GM15510 (cell line): Measurements from ENCODE around the gene RBM26.

Experiments
- POLR2A ChIP-seq: IDR thresholded peaks from 3 replicates; pipeline ENCODE4 v1.6.1; 2011; ENCODE audit warnings: borderline replicate concordance; ENCODE audit not compliant: insufficient read length; ENCODE audit errors: extremely low read depth

RBM26 gene

DNA sequence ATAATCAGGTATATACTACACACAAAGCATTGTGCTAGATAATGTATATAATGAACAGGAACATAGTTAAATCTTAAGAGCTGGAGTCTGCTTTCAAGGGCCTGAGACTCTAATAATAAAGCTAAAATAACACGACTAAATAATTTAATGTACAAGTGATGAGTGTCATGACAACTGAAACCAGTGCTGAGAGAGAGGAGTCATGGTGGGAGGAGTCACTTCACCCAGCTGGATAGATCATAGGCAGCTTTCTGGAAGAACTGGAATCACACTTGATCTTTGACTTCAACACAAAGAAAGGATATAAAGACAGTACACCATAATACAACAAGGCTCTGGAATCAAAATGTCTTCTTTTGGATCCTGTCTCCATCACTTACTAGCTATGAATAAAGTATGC, 7.1 kb downstream of the RBM26 start:
- TF ChIP-seq POLR2A, result no peak

DNA sequence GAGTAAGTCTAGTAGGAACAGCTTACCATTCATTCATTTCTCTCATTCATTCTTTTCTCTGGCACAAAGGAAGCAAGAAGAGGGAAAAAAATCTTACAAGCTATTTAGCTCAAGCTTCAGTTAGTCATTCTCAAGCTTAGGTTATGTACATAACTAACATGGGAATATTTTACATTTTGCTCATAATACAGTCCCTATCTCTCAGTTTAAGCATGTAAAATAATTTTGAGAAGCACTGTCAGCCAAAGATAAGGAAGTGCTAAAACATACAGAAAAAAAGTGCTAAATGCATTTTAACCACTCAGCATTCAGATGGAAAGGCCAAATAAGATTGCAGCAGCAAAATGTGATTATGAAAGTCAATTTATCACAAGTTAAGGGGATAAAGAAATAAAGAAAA, 7.9 kb downstream of the RBM26 start:
- TF ChIP-seq POLR2A, result no peak

DNA sequence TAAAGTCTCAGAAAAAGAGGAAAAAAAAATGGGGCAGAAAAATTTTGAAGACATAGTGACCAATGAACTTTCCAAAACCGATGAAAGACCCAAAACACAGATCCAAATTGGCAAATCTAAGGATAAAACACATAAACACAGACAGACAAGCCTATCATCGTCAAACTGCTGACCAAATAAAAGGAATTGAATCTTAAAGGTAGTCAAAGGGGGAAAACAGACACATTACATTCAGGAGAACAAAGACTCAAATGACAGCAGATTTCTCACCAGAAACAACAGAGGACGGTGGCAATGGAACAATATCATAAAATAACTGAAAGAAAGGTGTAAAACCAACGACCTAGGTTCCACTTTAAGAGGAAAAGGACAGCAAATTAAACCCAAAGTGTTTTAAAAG, 10.2 kb downstream of the RBM26 start:
- TF ChIP-seq POLR2A, result no peak

DNA sequence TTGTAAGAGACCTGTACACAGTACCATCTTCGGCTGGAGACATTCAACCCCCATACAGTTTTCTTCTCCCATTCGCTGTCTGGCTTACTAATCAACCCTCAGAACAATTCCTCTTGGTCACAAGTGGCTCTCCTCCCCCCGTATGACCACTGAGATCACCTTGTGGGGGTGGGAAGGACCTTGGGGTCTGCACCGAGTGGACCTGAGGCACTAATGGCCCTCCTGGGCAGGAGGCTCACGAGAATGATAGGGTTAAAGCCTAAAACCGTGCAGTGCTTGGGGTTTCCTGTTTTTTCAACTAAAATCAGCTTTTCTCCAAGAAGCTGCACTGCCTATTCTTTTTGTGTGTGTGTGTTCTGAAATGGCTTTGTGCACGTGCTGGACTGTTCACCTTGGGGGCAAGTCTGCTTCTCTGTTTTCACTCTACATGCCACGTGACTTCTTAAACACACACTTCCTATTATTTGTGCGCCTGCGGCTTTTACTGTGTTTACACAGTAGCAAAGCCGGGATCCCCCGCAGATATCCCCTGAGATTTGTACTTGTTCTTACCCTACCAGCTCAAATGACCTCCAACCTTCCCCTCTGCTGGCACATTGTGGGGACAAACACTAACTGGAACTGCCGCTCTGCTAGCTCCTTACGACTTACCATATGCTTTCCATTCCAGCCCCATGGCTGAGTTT, 12.3 kb downstream of the RBM26 start:
- TF ChIP-seq POLR2A, result no peak

DNA sequence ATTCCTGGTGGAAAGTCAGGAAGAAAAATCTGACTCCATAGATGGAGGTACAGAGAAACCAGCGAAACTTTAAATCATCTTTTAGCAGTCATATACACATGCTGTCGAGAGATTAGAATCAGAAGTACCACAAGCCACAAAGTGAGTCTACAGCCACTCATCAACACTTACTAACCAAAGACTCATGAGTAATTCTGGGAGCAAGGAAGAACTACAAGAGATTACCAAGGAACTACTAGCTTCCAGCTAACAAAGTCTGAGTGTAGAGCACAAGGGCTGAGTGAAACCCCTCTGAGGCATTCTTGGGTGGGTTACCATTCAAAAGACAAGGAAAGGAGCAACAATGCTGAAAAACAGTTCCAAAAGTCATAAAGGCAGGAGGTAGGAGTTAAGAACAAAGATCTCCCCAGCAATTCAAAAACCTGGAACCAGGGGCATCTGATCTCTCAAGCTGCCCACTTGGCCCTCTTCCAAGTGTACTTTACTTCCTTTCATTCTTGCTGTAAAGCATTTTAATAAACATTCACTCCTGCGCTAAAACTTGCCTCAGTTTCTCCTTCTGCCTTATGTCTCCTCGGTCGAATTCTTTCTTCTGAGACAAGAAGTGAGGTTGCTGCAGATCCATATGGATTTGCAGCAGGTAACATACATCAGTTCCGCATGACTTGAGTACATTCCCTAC, 13.0 kb downstream of the RBM26 start:
- no peak for TF ChIP-seq POLR2A

DNA sequence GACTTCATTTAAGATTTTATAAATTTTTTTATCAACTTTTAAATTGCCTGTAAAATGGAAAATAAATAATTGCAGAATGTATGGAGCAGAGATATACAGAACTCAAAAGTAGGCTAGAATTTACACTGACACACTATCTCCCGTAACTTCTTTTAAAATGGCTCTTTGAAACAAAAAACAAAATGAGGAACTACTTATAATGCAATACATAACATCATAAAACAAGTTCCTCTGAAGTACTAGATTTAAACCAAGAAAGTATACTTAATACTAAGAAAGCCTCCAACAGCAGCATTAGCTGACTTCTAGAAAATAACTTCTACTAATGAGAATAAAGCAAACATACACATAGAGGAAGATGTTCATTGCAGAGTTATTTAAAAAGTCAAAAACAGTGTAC, 17.0 kb downstream of the RBM26 start:
- no peak for TF ChIP-seq POLR2A

DNA sequence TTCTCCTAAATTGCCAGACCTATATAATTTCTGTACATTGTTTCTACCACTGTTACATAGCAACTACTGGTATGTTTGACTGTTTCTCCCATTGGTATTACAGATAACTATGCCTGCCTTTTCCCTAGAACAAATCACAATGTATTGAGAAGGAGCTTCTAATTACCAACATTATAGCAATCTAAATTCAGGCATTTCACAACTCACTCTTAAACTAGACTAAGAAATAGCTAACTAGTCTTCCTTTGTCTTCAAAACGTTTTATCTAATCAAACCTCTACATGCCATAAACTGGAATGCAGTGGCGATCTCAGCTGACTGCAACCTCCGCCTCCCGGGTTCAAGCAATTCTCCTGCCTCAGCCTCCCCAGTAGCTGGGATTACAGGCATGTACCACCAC, 18.2 kb downstream of the RBM26 start:
- TF ChIP-seq POLR2A, result no peak

DNA sequence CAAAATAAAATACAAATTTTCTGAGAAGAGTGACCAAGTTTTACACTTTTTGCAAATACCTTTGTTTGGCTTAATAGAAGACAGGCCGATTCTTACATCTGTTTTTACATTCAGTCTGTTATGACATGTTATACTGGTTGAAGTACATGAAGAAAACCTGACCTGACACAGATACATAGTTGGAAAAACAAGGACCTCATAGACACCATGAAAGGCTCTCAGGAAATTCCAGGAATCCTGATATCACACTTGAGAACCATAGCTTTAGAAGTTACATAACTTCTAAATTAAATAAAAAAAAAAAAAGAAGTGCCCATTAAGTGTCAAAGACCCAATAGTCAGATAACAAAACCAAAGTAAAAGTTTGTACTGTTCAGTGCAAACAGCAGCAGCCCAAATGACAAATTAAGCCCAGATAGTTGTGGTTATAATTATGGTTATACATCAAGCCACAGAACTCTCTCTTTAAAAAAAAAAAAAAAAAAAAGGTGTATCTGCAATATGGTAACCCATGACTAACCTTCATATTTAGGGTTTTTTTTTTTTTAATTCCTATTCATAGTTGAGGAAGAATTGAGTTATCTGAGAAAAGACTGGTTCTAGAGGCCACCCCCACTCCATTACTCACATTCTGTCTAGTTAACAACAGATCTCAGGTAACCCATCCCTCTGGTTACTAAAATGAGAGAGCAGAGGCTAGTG, 19.8 kb downstream of the RBM26 start:
- no peak for TF ChIP-seq POLR2A

DNA sequence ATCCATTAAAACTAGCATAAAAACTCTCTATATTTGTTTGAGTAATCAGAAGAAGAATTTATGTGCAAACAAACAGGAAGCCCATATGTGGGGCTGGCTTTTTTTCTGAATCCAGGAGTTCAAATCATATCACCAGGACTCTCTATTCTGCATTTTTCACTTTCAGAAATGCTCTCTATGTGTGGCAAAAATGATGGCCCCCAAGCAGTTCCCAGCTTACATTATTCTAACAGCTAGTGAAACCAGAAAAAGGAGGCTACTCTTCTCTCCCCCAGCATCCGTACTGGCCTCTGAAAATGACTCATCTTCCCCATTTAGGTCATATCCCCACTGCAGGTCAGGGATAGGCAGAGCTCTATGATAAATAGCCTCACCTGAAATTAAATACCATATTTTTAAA, 20.4 kb downstream of the RBM26 start:
- TF ChIP-seq POLR2A, result no peak

DNA sequence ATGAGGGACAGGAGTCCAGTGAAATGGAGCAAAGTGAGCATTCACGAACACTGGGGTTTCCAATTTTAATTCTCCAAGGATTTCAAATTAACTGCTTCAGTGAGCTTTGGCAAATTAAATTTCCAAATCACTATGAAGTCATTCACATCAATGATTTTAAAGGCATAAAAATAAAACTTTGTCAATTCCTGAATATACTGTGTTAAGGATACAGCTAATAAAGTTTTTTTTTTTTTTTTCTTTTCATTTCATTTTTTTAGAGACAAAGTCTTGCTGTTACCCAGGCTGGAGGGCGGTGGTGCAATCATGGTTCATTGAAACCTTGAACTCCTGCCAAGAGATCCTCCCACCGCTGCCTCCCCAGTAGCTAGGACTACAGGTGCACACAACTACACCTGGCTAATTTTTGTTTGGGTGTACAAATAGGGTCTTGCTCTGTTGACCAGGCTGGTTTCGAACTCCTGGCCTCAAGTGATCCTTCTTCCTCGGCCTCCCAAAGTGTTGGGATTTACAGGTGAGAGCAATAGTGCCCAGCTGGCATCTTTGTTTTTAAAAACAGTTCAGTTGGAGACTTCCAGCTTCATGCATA, 21.9 kb downstream of the RBM26 start:
- TF ChIP-seq POLR2A, result no peak

DNA sequence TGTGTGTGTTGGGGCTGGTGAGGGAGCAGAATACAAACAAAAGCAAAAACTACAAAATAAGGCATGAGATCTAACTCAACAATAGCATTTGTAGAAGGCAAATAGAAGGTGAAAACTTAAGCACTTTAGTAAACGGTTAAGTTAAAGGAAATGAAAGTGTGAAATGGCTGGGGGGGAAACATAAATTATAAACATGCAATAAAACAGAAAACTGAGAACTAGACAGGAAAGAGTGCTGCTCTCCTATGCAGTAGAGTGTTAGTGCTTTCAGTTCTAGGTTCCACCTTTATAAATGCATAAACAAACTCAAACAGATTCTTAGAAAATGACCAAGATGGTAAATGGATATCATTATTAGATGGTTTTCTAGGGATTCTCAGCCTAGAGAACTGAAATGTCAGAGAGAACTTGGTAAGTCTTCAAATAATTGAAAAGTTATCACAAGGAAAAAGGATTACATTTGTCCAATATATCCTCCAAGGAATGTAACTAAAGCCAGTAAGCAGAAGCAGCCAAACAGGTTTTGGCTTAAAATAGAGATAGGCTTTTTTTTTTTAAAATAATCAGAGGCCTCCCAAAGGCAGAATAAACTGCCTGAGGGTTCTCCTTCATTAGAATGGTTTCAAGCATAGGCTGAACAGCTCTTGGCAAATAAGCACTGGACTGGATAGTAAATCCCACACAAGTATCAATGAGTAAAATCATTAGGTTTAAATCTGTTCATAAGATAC, 23.3 kb downstream of the RBM26 start:
- TF ChIP-seq POLR2A, result no peak

DNA sequence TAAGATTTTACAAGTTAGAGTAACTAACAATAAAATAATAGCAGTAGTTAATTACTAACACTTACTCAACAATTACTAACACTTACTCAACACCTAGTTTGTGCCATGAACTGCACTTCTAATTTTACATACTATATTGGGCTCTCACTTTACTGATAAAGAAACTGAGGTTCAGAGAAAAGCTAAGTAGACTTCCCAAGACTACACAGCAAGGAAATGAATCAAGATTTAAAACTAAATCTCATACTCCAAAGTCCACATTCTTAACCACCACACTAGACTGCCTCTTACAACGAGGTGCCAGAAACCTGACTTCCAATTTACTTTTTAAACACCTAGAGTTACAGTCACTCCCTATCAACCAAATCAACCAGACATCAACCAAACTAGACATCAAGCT, 25.1 kb downstream of the RBM26 start:
- TF ChIP-seq POLR2A, result no peak

DNA sequence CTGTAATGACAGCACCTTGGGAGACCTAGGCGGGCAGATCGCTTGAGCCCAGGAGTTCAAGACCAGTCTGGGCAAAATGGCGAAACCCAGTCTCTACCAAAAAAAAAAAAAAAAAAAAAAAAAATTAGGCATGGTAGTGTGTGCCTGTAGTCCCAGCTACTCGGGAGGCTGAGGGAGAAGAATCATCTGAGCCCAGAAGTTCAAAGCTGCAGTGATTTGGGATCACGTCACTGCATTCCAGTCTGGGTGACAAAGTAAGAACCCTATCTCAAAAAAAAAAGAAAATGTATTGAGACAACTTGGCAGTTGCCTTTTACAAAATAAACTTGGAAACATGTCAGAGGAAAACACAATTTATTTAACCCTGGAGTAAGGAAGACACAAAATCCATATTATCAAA, 26.8 kb downstream of the RBM26 start:
- no peak for TF ChIP-seq POLR2A

DNA sequence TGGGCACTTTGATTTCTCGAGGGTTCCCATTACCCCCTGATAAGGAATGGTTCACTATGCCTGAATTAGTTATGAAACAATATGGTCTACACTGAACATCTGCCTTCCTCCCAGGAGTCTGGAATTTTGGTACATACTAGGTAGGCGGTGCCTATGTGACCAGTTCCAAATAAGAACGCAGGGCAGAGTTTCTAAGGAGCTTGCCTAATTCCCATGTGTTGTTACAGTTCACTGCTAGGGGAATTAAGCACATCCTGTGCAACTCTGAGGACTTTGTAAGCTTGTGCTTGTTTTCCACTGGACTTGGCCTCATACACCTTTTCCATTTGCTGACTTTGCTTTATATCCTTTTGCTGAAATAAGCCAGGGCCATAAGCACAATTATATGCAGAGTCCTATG, 29.2 kb downstream of the RBM26 start:
- no peak for TF ChIP-seq POLR2A

DNA sequence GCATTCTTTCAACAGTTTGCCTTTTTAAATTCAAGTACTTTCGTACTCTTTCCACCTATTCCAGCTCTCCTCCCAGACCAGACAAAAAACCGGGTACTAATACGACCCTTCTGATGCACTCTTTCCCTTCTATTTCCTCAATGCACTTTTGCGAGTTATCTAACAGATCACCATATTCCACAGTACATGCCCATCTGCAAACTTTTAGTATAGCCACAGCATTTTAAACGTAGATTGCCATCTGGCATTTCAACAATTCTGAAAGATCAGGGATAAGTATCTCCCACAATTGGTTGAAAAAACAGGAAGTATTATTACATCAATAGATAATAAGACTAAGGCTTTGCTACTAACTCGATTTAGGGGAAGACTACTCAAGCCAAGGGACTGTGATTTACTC, 31.5 kb downstream of the RBM26 start:
- TF ChIP-seq POLR2A, result no peak
